Motor neuron (in vitro differentiated cells): ENCODE results near the gene CAGE1. TPM values are rescaled to one million over a fixed set of nuclear protein-coding genes. Genes with fewer than 3 reads are reported as not detected.
A peak's percentile ranks its signal among the peaks of the same experiment; 100 is the strongest.
"Not testable (repeated sequence)": the region's sequence is repeated elsewhere in the genome, so short reads cannot be mapped to it uniquely, and the experiment has no call there.

Experiments
- ATAC-seq, 8 experiments: fragments of 200-7000 bp; cut with Tn5 transposase; replicated peaks in 6 of 8; 2 replicates each; pipeline ENCODE4 v1.8.0; 2021; ENCODE audit warnings: mild to moderate bottlenecking in 8 of 8, moderate library complexity in 8 of 8
- H3K27ac ChIP-seq, 2 donors: fragments of 250-450 bp; sonication (Bioruptor Pico); 2 replicates each; pipeline ENCODE4 v1.9.0; 2021; ENCODE audit warnings: antibody characterized with exemption in 2 of 2, mild to moderate bottlenecking in 2 of 2, moderate library complexity in 1 of 2
- H3K4me1 ChIP-seq, 2 donors: fragments of 250-450 bp; sonication (Bioruptor Pico); replicated peaks in 1 of 2; 2 replicates each; pipeline ENCODE4 v1.6.1; 2021; ENCODE audit warnings: antibody characterized with exemption in 2 of 2, mild to moderate bottlenecking in 2 of 2, moderate library complexity in 1 of 2
- H3K4me3 ChIP-seq, 5 donors: fragments of 250-450 bp; sonication (Bioruptor Pico); 2 replicates each; pipeline ENCODE4 v1.9.0; 2021; ENCODE audit warnings: antibody characterized with exemption in 5 of 5, mild to moderate bottlenecking in 5 of 5, moderate library complexity in 4 of 5
- WGBS, 10 experiments: fragments of 450-650 bp; shearing (Covaris generic); methylation state at CpG; one replicate each; pipeline ENCODE4 v1.0.0; 2022; 5-methylcytosine and 5-hydroxymethylcytosine counted together
- in situ Hi-C, 9 experiments: fragments of 400-800 bp; cut with MboI; loops; one replicate each; pipeline ENCODE4 v1.15.0; 2021; ENCODE audit warnings: low sequenced_read_pairs in 9 of 9, low pct_unique_long_range_greater_than_20kb in 2 of 9; ENCODE audit not compliant: unreplicated experiment in 9 of 9
- total RNA-seq, 8 experiments: library from RNA; unstranded; fragments of 300-600 nt; gene quantifications; 2 replicates each; pipeline versions ENCODE4 v1.2.3 to v1.2.4, GENCODE V29; 2022

Gene CAGE1
- total RNA-seq, 8 experiments from 2014 or later, result 0.07 to 0.22 (median 0.15) TPM; not detected in 1

GRCh38 chr6:7344773-7345450 is 44.6 kb downstream of the CAGE1 start:
- 27 to 87% (median 80%) methylated on average over 1 to 6 of the region's 10 CpGs; no CpG with 5 or more reads in 3 of the 10 experiments for WGBS, 10 experiments
- H3K4me1 ChIP-seq, H3K4me3 ChIP-seq, in situ Hi-C loops, H3K27ac ChIP-seq, ATAC-seq: not testable (repeated sequence)

GRCh38 chr6:7343546-7344475 is 45.7 kb downstream of the CAGE1 start:
- WGBS, 10 experiments, result 65 to 100% (median 93%) methylated on average over 1 to 6 of the region's 29 CpGs; no CpG with 5 or more reads in 3 of the 10 experiments
- in situ Hi-C loops, result no loop called here
- H3K4me1 ChIP-seq, result no peaks in the 10 kb centered on the region
- no peak for ATAC-seq
- no peak overlapping the region for H3K27ac ChIP-seq
- no peak overlapping the region for H3K4me3 ChIP-seq

DNA sequence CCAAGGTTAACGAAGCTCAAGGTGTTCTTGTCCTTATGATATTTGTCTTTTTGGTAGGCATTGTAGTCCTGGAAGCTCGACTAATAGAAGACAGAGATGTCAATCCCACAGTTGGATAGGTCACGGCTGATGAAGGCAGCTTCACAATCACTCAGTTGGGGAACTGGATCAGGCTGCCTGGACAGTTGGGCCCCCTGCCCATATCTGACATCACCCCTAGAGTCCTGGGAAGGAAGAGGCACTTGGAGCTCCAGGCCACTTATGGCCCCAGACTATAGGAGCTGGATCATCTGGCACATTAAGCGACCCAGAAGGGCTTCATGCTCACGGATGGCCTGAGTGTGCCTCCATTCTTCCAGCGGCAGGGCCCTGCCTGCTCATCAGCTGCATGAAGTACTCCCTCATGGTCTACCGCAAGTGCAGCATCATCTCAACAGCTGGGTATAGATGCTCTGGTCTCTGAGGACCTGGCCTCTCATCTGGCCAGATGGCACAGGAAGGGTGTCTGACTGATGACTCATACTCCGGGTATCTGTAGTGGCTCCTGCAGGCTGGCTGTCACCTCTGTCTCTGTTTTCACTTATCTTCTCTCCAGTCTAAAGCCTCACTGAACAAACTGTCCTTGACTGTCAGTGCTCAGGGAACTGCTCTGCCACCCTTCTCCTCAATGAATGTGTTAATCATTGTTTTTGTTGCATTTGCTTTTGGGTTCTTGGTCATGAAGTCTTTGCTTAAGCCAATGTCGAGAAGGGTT is 47.4 kb downstream of the CAGE1 start:
- H3K4me1 ChIP-seq, result no peaks in the 10 kb centered on the region
- 20 to 100% (median 81%) methylated on average over 1 to 6 of the region's 9 CpGs for whole genome bisulfite sequencing, 10 experiments
- no peak overlapping the region for H3K27ac ChIP-seq
- in situ Hi-C loops, result no loop called here
- peak in 2 of 8 experiments; percentile 10 to 37 for ATAC-seq
- no peak overlapping the region for H3K4me3 ChIP-seq

DNA sequence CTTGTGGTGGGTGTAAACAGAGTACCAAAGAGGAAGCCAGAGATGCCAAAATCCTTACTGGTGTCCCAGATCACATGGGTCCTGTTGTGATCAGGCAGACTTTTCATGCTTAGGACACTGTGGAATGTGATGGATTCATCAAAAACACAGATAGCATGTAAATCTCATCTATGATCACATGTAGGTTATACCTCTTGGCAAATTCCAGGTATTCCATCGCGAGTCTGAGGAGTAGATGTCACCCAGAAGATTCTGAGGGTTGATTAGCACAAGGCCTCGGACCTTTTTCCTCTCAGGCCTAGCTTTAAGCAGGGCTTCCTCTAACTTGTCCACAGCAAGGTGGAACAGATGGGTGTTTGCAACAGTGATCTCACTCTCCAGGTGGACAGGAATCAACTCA is 48.3 kb downstream of the CAGE1 start:
- H3K4me3 ChIP-seq, result no peak overlapping the region
- 80 to 100% (median 90%) methylated on average over 2 to 3 of the region's 3 CpGs; no CpG with 5 or more reads in 3 of the 10 experiments for WGBS, 10 experiments
- H3K4me1 ChIP-seq, result no peaks in the 10 kb centered on the region
- in situ Hi-C loops, result no loop called here
- H3K27ac ChIP-seq, result no peak overlapping the region
- no peak for ATAC-seq

- peak in 1 of 8 experiments; percentile 68 for ATAC-seq
- H3K27ac ChIP-seq, H3K4me1 ChIP-seq, H3K4me3 ChIP-seq, in situ Hi-C loops: not testable (repeated sequence)
- 86 to 100% (median 92%) methylated on average over 1 to 9 of the region's 14 CpGs; no CpG with 5 or more reads in 1 of the 10 experiments for WGBS, 10 experiments
These were observed 50.4 kb downstream of the CAGE1 start for GRCh38 chr6:7339007-7339732.

- no peak overlapping the region for H3K4me3 ChIP-seq
- H3K4me1 ChIP-seq, result no peaks in the 10 kb centered on the region
- in situ Hi-C loops, result no loop called here
- H3K27ac ChIP-seq, result no peak overlapping the region
- WGBS, 10 experiments, result 50 to 100% (median 89%) methylated on average over 1 to 2 of the region's 2 CpGs
- ATAC-seq, result no peak
These were observed 51.5 kb downstream of the CAGE1 start for GRCh38 chr6:7338031-7338430.

DNA sequence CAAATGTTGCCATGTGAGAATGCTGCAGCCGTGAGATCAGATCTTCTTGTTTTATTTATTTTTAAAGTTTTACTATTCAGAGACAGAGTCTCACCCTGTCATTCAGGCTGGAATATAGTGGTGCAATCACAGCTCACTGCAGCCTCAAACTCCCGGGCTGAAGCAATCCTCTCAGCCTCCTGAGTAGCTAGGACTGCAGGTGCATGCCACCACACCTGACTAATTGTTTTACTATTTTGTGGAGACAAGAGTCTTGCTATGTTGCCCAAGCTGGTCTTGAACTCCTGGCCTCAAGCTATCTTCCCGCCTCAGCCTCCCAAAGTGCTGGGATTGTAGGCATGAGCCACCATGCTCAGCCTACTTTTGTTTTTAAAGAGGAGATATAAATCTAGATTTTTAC is 54.0 kb downstream of the CAGE1 start:
- Histone ChIP-seq H3K4me3 (no peak overlapping the region), H3K4me1 (no peaks in the 10 kb centered on the region), H3K27ac (no peak overlapping the region)
- WGBS, 10 experiments, result 31 to 100% (median 83%) methylated on average over 1 to 3 of the region's 3 CpGs; no CpG with 5 or more reads in 1 of the 10 experiments
- in situ Hi-C loops, result no loop called here
- ATAC-seq, result no peak

- 0 to 100% (median 82%) methylated on average over 1 to 3 of the region's 3 CpGs; no CpG with 5 or more reads in 3 of the 10 experiments for WGBS, 10 experiments
These were observed 54.9 kb downstream of the CAGE1 start for GRCh38 chr6:7334685-7335084.

DNA sequence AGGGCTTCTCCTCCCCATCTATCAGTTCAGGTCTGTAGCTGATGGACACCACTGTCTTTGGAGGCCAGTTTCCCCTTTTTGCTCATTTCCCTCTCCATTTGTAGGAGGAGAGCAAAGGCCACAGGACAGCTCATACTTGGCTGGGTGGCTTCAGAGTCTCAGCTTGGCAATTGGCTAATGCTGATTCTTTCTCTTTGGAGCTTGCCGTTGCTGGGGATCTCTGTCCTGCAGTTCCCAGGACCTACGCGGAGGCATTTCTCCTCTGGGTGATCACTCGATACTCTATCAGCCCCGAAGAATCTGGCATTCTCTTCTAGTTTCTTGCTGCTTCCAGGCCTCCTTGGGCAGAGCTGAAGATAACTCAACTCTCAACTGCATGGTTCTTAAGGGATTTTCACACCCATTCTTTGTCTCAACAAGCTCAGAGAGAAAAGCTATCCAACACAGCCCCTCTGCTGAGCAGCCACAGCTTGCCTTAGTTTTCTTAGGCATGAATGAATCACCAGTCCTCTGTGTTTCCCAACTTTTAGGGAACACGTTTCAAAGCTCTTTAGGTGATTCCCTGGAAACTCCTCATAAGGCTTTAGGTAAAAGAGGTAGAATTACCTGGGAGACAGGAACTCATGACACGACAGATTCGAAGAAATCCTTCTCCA is 57.3 kb downstream of the CAGE1 start:
- no peak for ATAC-seq
- WGBS, 10 experiments, result 43 to 91% (median 82%) methylated on average over 1 to 8 of the region's 8 CpGs; no CpG with 5 or more reads in 1 of the 10 experiments
- no peaks in the 10 kb centered on the region for H3K4me1 ChIP-seq
- H3K27ac ChIP-seq, result no peak overlapping the region
- no peak overlapping the region for H3K4me3 ChIP-seq
- in situ Hi-C loops, result no loop called here

More at GRCh38 chr6:7334685-7335084, 54.9 kb downstream of the CAGE1 start:
- in situ Hi-C loops, result no loop called here
- Histone ChIP-seq H3K4me1 (no peaks in the 10 kb centered on the region), H3K27ac (no peak overlapping the region), H3K4me3 (no peak overlapping the region)
- ATAC-seq, result no peak

GRCh38 chr6:7331452-7331851 is 58.1 kb downstream of the CAGE1 start:
- ATAC-seq, result no peak
- 20 to 100% (median 83%) methylated on average over 1 to 6 of the region's 7 CpGs; no CpG with 5 or more reads in 4 of the 10 experiments for WGBS, 10 experiments
- in situ Hi-C loops, result no loop called here
- Histone ChIP-seq H3K4me1 (no peaks in the 10 kb centered on the region), H3K4me3 (no peak overlapping the region), H3K27ac (no peak overlapping the region)

DNA sequence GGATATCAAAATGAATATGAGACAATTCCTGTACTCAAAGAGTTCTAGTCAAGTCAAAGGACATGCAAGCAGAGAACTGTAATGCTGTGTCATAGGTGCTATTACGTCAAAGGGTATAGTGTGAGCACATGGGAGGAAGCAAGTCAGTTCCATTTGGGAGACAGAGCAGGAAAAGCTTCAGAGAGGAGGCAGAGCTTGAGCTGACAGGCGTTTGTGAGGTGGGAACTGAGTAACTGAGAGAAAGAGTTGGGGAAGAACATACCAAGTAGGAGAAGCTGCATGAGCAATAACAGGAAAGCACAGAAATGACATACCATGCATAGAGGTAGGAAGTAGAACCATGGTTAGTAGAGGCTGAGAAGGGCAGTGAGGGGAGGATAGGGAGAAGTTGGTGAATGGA is 61.3 kb downstream of the CAGE1 start:
- in situ Hi-C loops, result no loop called here
- Histone ChIP-seq H3K27ac (no peak overlapping the region), H3K4me1 (no peaks in the 10 kb centered on the region), H3K4me3 (no peak overlapping the region)
- WGBS, 10 experiments, result 25 to 100% (median 71%) methylated on average over 1 to 2 of the region's 2 CpGs; no CpG with 5 or more reads in 1 of the 10 experiments
- ATAC-seq, result no peak

GRCh38 chr6:7325750-7326149 is 63.8 kb downstream of the CAGE1 start:
- ATAC-seq, result no peak
- Histone ChIP-seq H3K27ac (no peak overlapping the region), H3K4me3 (no peak overlapping the region), H3K4me1 (no peaks in the 10 kb centered on the region)
- WGBS, 10 experiments, result 33 to 94% (median 80%) methylated on average over 1 to 3 of the region's 3 CpGs; no CpG with 5 or more reads in 7 of the 10 experiments
- in situ Hi-C loops, result no loop called here
